HG02938 (cell line): ENCODE data around the gene MYOCD.
"Not testable (repeated sequence)": the region's sequence is repeated elsewhere in the genome, so short reads cannot be mapped to it uniquely, and the experiment has no call there.

ENCODE experiments used
- ATAC-seq: cut with Tn5 transposase; IDR thresholded peaks from one replicate; pipeline ENCODE4 v1.9.1; 2021; ENCODE audit warnings: mild to moderate bottlenecking, moderate library complexity; ENCODE audit not compliant: unreplicated experiment

MYOCD gene

GRCh38 chr17:12665263-12666210, at the start of gene MYOCD:
Gene MYOCD, plus strand, starts transcription at chr17:12665890. Its CDS starts 299 bp downstream, at chr17:12666189.
- ATAC-seq: no peak

GRCh38 chr17:12616161-12616560, 49.5 kb upstream of the MYOCD start:
- no peak for ATAC-seq

- no peak for ATAC-seq
These were observed 47.1 kb upstream of the MYOCD start for GRCh38 chr17:12618557-12618956.

GRCh38 chr17:12619459-12620199, 46.1 kb upstream of the MYOCD start:
- ATAC-seq: no peak

GRCh38 chr17:12620200-12620720, 45.4 kb upstream of the MYOCD start:
- no peak for ATAC-seq

- no peak for ATAC-seq
These were observed 43.0 kb upstream of the MYOCD start for GRCh38 chr17:12622726-12623125.

- no peak for ATAC-seq
These were observed 42.4 kb upstream of the MYOCD start for GRCh38 chr17:12623220-12623848.

- no peak for ATAC-seq
These were observed 41.5 kb upstream of the MYOCD start for GRCh38 chr17:12624211-12624610.

GRCh38 chr17:12625092-12625491, 40.6 kb upstream of the MYOCD start:
- ATAC-seq: no peak

GRCh38 chr17:12627177-12627629, 38.5 kb upstream of the MYOCD start:
- no peak for ATAC-seq

- ATAC-seq: no peak
These were observed 37.8 kb upstream of the MYOCD start for GRCh38 chr17:12627781-12628451.

GRCh38 chr17:12631076-12631475, 34.6 kb upstream of the MYOCD start:
- ATAC-seq: no peak

- no peak for ATAC-seq
These were observed 32.9 kb upstream of the MYOCD start for GRCh38 chr17:12632785-12633184.

GRCh38 chr17:12634789-12635414, 30.8 kb upstream of the MYOCD start:
- no peak for ATAC-seq

GRCh38 chr17:12635996-12636395, 29.7 kb upstream of the MYOCD start:
- not testable (repeated sequence) for ATAC-seq

- no peak for ATAC-seq
These were observed 28.7 kb upstream of the MYOCD start for GRCh38 chr17:12637015-12637414.

GRCh38 chr17:12637745-12638651, 27.7 kb upstream of the MYOCD start:
- ATAC-seq: no peak

- ATAC-seq: no peak
These were observed 25.3 kb upstream of the MYOCD start for GRCh38 chr17:12640364-12640763.

- ATAC-seq: no peak
These were observed 24.6 kb upstream of the MYOCD start for GRCh38 chr17:12641084-12641483.
